Ovary (tissue), 3 donors: ENCODE measurements around the gene MBP.

Experiments used
- CTCF ChIP-seq, 3 donors: fragments of 450-650 bp in 2 of 3; fragments of 200-600 bp in 1 of 3; IDR thresholded peaks; one replicate each; pipeline versions ENCODE4 v1.5.1 to v1.8.0; 2016 to 2022; ENCODE audit warnings: antibody characterized with exemption in 3 of 3, mild to moderate bottlenecking in 1 of 3
- EP300 ChIP-seq: sonication (generic); formaldehyde crosslinking; IDR thresholded peaks from one replicate; pipeline ENCODE4 v1.6.1; 2017; ENCODE audit warnings: antibody characterized with exemption
- POLR2A ChIP-seq: fragments of 450-650 bp; IDR thresholded peaks from one replicate; pipeline ENCODE4 v1.6.1; 2017; ENCODE audit warnings: antibody characterized with exemption, mild to moderate bottlenecking, moderate library complexity
- donor health status: DM: no; HTN: no; CAD: no.

GRCh38 chr18:77144046-77144445 lies 11.5 kb upstream of the MBP start:
- no peak for TF ChIP-seq CTCF (IDR thresholded peaks at IDR 0.05)
- TF ChIP-seq POLR2A, result no peak
- no peak for TF ChIP-seq EP300
